GM12872 (cell line): ENCODE measurements around the gene ITCH.

Experiments
- TF ChIP-seq, protein P1 (sequence below): IDR thresholded peaks from 3 replicates; pipeline ENCODE4 v1.5.1; 2011; ENCODE audit warnings: low read depth, mild to moderate bottlenecking, low read length, moderate library complexity; ENCODE audit not compliant: insufficient read depth

ITCH gene

DNA sequence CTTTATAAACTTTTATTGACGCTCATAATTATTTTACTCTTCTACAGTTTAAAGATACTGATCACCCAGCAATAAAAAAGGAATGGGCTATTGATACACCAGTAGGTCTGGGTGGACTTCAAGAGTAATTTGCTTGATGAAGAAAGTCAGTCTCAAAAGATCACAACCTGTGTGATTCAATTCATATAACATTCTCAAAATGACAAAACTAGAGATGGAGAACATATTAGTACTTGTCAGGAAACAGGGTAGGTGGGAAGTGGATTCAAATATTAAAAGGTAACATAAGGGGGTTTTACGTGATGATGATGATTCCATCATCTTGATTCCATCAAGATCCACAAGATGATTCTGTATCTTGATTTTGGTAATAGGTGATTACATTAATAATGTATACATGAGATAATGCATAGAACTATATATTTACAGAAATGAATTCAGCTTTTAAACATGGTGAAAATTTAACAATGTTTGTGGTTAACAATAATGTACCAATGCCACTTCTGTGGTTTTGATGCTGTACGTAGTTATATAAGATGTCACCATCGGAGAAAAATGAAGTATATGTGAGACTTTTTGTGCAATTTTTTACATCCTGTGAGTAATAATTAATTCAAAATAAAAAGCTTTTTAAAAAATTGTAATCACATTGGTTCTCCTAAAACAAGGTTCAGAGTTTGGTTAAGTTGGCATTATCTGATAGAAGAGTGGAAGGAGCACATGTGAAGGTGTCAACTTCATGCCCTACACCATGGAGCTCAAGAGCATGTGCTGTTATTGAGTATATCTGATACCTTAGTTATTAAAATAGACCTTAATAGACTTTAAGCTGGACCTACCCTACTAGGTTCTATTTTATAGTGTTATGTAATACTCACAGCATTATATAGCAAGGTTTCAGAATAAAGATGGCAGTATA is 86.9 kb downstream of the ITCH start:
- TF ChIP-seq, protein P1, sequence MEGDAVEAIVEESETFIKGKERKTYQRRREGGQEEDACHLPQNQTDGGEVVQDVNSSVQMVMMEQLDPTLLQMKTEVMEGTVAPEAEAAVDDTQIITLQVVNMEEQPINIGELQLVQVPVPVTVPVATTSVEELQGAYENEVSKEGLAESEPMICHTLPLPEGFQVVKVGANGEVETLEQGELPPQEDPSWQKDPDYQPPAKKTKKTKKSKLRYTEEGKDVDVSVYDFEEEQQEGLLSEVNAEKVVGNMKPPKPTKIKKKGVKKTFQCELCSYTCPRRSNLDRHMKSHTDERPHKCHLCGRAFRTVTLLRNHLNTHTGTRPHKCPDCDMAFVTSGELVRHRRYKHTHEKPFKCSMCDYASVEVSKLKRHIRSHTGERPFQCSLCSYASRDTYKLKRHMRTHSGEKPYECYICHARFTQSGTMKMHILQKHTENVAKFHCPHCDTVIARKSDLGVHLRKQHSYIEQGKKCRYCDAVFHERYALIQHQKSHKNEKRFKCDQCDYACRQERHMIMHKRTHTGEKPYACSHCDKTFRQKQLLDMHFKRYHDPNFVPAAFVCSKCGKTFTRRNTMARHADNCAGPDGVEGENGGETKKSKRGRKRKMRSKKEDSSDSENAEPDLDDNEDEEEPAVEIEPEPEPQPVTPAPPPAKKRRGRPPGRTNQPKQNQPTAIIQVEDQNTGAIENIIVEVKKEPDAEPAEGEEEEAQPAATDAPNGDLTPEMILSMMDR: no peak

DNA sequence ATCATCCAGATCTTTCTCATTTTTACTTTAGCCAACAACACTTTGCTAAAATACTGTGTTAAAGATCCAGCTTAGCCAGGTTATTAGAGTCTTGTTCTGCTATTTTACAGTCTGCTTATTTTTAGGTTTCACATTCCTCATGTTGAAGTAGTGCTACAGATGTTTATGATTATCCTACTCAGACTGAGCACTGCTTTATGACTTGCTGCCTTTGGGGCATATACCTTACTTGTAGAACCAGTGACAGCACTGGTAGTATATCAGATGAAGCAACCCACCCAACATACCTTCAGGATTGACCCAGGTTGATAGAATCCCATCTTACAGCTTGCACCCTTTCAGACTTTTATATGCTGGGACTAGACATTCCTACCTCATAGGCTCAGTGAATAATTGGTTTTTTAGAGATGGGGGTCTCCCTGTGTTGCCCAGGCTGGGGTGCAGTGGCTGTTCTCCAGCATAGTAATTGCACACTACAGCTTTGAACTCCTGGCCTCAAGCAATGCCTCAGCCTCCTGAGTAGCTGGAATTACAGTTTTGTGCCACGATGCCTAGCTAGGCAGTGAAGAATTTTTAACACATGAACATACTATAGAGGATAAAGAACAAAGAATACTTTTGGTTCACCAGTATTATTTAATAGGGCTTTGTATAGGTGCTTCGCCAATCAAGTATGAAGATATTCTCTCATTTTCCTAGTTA is 89.4 kb downstream of the ITCH start:
- TF ChIP-seq, protein P1: no peak

DNA sequence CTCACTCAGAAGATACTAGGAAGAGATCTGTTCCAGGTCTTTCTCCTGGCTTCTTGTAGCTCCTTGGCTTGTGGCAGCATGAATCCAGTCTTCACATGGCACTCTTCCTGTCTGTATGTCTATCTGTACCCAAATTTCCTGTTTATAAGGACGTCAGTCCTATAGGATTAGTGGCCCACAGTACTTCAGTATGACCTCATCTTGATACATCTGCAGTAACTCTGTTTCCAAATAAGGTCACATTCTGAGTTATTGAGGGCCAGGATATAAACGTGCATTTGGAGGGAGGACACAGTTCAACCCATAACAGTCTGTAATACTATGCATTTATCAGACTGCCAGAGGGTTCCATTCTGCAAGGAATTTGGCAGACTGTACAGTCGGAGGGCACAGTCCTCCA is 95.6 kb downstream of the ITCH start:
- TF ChIP-seq, protein P1: no peak

DNA sequence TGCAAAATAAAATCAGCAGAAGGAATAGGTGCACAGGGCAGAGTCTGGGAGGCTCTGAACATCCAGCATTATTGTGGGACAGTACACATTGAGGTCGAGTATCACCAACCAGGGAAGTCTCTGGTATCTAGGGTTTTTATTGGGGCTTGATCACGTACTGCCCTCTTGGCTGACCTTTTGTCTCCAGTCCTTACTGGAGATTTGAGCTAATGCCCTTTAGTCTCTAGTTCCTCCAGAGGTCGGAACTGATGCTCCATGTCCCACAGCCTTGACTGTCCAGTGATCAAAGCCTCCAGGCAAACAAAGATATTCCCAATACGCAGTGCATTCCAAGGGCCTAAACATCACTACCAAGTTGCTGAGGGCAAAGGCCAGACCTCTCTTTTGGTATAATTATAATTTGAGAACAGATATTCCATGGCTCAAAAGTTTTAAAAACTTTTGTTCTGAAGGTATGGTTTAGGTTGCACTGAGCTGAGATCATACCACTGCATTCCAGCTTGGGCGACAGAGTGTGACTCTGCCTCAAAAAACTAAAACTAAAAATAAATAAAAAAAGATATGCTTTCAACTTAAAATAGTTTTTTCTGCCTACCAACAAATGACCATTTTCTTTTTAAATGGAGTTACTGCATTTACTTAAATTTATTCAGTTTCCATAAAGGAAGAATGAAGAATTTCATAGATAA is 96.3 kb downstream of the ITCH start:
- TF ChIP-seq, protein P1: no peak

DNA sequence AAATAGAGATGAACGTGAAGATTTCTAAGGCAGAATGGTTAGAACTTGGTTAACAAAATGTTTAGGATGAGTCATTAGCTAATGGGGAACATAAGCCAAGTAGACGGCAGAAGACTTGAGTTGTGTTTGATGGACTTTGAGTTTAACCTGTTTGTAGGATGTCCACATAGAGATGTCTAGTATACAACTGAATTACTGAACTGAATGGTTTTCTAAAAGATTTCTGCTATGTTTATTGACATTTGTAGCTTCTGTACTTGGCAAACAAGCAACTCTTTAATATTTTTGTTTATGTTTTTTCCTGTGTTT is 98.7 kb downstream of the ITCH start:
- TF ChIP-seq, protein P1: no peak

DNA sequence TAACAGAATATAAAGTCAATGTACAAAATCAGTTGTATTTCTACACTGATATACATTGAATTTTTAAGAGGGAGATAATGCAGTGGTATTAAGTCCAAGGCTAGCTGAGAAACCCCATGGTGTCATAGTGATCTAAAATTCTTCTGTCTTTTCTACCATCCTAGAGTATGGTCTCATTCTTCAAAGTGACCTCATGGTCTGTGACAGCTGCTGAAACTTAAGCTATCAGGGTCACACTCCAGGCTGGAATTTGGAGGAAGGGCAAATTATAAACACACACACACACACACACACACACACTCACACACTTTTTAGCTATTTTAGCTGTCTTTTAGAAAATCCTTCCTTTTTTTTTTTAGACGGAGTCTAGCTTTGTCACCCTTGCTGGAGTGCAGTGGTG is 105.9 kb downstream of the ITCH start:
- TF ChIP-seq, protein P1: no peak

DNA sequence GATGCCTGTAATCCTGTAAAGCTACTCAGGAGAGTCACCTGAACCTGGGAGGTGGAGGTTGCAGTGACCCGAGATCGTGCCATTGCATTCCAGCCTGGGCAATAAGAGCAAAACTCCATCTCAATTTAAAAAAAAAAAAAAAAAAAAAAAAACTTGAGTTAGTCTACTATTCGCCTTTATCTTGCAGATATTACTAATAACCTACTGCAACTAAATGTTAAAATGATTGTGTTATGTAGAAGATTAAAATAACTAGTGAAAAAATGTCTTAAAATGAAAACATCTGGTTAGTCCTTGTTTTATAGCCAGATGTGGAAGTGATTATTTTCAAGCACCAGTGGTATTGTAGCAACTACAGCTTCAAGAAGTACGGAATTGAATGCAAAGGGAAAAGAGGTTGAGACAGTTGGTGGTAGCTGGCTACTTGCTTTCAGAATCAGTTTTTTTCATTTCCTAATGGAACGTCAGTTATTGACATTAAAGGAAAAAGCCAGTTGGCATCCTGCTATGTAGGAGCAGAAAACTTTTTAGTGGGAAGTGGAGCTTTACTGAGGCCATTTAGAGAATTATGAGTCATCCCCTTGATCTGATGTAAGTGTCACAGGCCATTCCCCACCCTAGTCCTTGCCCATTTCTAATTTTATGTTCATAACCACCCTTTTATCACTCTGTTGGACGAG is 109.3 kb downstream of the ITCH start:
- TF ChIP-seq, protein P1: no peak
